HEK293 (cell line): ENCODE results near the gene TMEM270.

ENCODE experiments used
- CTCF ChIA-PET: fragments of 350-600 bp; formaldehyde crosslinking; extraction: SDS; loops from one replicate; lab custom pipeline; 2021; ENCODE audit warnings: antibody characterized with exemption; lab: Yijun Ruan, JAX
- POLR2A ChIA-PET: fragments of 300-600 bp; formaldehyde crosslinking; extraction: SDS; loops from one replicate; lab custom pipeline; 2020; ENCODE audit warnings: antibody characterized with exemption, inconsistent platforms; lab: Yijun Ruan, JAX
- H3K27ac ChIP-seq: fragments of 200-500 bp; sonication (Bioruptor generic); 2 replicates; pipeline ENCODE4 v1.5.1; 2014; ENCODE audit warnings: low read depth, low read length, control low read depth, inconsistent platforms; ENCODE audit errors: extremely low read depth
- H3K36me3 ChIP-seq, 2 experiments: fragments of 200-500 bp in 1 of 2; sonication (Bioruptor generic) in 1 of 2; 1 replicate in 1 of 2; 2 replicates in 1 of 2; pipeline ENCODE4 v1.5.1; 2014 to 2017; ENCODE audit warnings: inconsistent platforms in 2 of 2, low read length in 2 of 2; ENCODE audit not compliant: control insufficient read depth in 2 of 2, insufficient read depth in 1 of 2
- H3K4me1 ChIP-seq: fragments of 200-500 bp; sonication (Bioruptor generic); 2 replicates; pipeline ENCODE4 v1.5.1; 2014; ENCODE audit warnings: mild to moderate bottlenecking, low read length, inconsistent platforms; ENCODE audit not compliant: control insufficient read depth, insufficient read depth
- H3K4me3 ChIP-seq: 2 replicates; pipeline ENCODE4 v1.5.1; 2011; ENCODE audit warnings: low read depth, mild to moderate bottlenecking, control low read depth, low read length, moderate library complexity
- H3K9me3 ChIP-seq: fragments of 200-500 bp; sonication (Bioruptor generic); 2 replicates; pipeline ENCODE4 v1.5.1; 2014; ENCODE audit warnings: low read depth, low read length, inconsistent platforms; ENCODE audit not compliant: control insufficient read depth, insufficient read depth
- ELK4 ChIP-seq: IDR thresholded peaks from 2 replicates; pipeline ENCODE4 v1.6.1; 2011; ENCODE audit warnings: mild to moderate bottlenecking, low read depth, low read length, borderline replicate concordance
- HOXD13 ChIP-seq: sonication (generic); formaldehyde crosslinking; IDR thresholded peaks from 2 replicates; pipeline ENCODE4 v1.8.0; 2022; ENCODE audit warnings: missing genetic modification reagents, borderline replicate concordance
- SCRT1 ChIP-seq: fragments of 450-650 bp; formaldehyde crosslinking; IDR thresholded peaks from 2 replicates; pipeline ENCODE4 v1.5.1; 2016; ENCODE audit warnings: missing biosample characterization, missing genetic modification characterization, borderline replicate concordance
- SP2 ChIP-seq: fragments of 450-650 bp; formaldehyde crosslinking; IDR thresholded peaks from 2 replicates; pipeline ENCODE4 v1.5.1; 2016; ENCODE audit warnings: missing biosample characterization, missing genetic modification characterization
- YY2 ChIP-seq: fragments of 450-650 bp; formaldehyde crosslinking; IDR thresholded peaks from 2 replicates; pipeline ENCODE4 v1.5.1; 2016; ENCODE audit warnings: missing biosample characterization, missing genetic modification characterization
- ZBTB17 ChIP-seq: fragments of 450-650 bp; formaldehyde crosslinking; IDR thresholded peaks from 2 replicates; pipeline ENCODE4 v1.5.1; 2016; ENCODE audit warnings: missing biosample characterization, missing genetic modification characterization
- ZBTB6 ChIP-seq: fragments of 450-650 bp; formaldehyde crosslinking; IDR thresholded peaks from 2 replicates; pipeline ENCODE4 v1.5.1; 2017; ENCODE audit warnings: missing biosample characterization, missing genetic modification characterization
- ZFP37 ChIP-seq: fragments of 450-650 bp; formaldehyde crosslinking; IDR thresholded peaks from 2 replicates; pipeline ENCODE4 v1.5.1; 2016; ENCODE audit warnings: missing biosample characterization, missing genetic modification characterization
- ZFP69B ChIP-seq: fragments of 450-650 bp; formaldehyde crosslinking; IDR thresholded peaks from 2 replicates; pipeline ENCODE4 v1.5.1; 2016; ENCODE audit warnings: missing biosample characterization, missing genetic modification characterization
- ZNF148 ChIP-seq: fragments of 450-650 bp; formaldehyde crosslinking; IDR thresholded peaks from 2 replicates; pipeline ENCODE4 v1.5.0; 2017; ENCODE audit warnings: missing biosample characterization, missing genetic modification characterization, borderline replicate concordance
- ZNF214 ChIP-seq: fragments of 450-650 bp; formaldehyde crosslinking; IDR thresholded peaks from 2 replicates; pipeline ENCODE4 v1.5.1; 2017; ENCODE audit warnings: missing biosample characterization, mild to moderate bottlenecking, missing genetic modification characterization, borderline replicate concordance
- ZNF23 ChIP-seq: fragments of 450-650 bp; formaldehyde crosslinking; IDR thresholded peaks from 2 replicates; pipeline ENCODE4 v1.5.1; 2016; ENCODE audit warnings: missing biosample characterization, missing genetic modification characterization, borderline replicate concordance
- ZNF280C ChIP-seq: fragments of 450-650 bp; formaldehyde crosslinking; IDR thresholded peaks from 2 replicates; pipeline ENCODE4 v1.5.1; 2016; ENCODE audit warnings: missing biosample characterization, missing genetic modification characterization
- ZNF423 ChIP-seq: fragments of 450-650 bp; formaldehyde crosslinking; IDR thresholded peaks from 2 replicates; pipeline ENCODE4 v1.5.1; 2016; ENCODE audit warnings: missing biosample characterization, missing genetic modification characterization
- ZNF555 ChIP-seq: fragments of 450-650 bp; formaldehyde crosslinking; conservative IDR thresholded peaks from 2 replicates; pipeline ENCODE4 v1.5.1; 2017; ENCODE audit warnings: missing biosample characterization, mild to moderate bottlenecking, missing genetic modification characterization, inconsistent platforms
- ZNF664 ChIP-seq: fragments of 450-650 bp; formaldehyde crosslinking; IDR thresholded peaks from 2 replicates; pipeline ENCODE4 v1.5.1; 2016; ENCODE audit warnings: missing biosample characterization, missing genetic modification characterization
- ZNF768 ChIP-seq: fragments of 450-650 bp; formaldehyde crosslinking; IDR thresholded peaks from 2 replicates; pipeline ENCODE4 v1.5.1; 2018; ENCODE audit warnings: missing biosample characterization, mild to moderate bottlenecking, missing genetic modification characterization
- ZNF791 ChIP-seq: fragments of 450-650 bp; formaldehyde crosslinking; IDR thresholded peaks from 2 replicates; pipeline ENCODE4 v1.5.1; 2016; ENCODE audit warnings: missing biosample characterization, missing genetic modification characterization

The TMEM270 gene

GRCh38 chr7:73901823-73902597, 41.1 kb downstream of the TMEM270 start:
- Histone ChIP-seq H3K4me1 (no peaks in the 10 kb centered on the region), H3K27ac (no peak overlapping the region)
- CTCF ChIA-PET, result interaction anchor here (0.5 to 0.9 kb wide), 2 partner anchors 10 to 518 kb away, joined by 4 read pairs; no protein-coding TSS in a partner anchor
- POLR2A ChIA-PET, result no interaction called here
- TF ChIP-seq ZNF664 (tag by site-specific recombination) (no peak), YY2 (tag by site-specific recombination) (no peak), ZNF768 (tag by site-specific recombination) (no peak), SP2 (tag by site-specific recombination) (no peak), ZFP37 (tag by site-specific recombination) (no peak), ZNF791 (tag by site-specific recombination) (no peak), ZBTB17 (tag by site-specific recombination) (no peak)
- TF ChIP-seq, all 188 proteins: peak for 0
- Histone ChIP-seq H3K4me3 (no peak overlapping the region), H3K9me3 (no peaks in the 10 kb centered on the region), H3K36me3 (no peaks in the 10 kb centered on the region)

- TF ChIP-seq ZFP69B (no peak), ZNF23 (no peak), ZNF555 (no peak)
- no peaks in the 10 kb centered on the region for H3K36me3 ChIP-seq
- H3K27ac ChIP-seq, result no peak overlapping the region
- H3K4me1 ChIP-seq, result no peaks in the 10 kb centered on the region
- no peaks in the 10 kb centered on the region for H3K9me3 ChIP-seq
- ChIA-PET POLR2A (no interaction called here), CTCF (interaction anchor here (0.6 to 0.9 kb wide), 2 partner anchors 12 to 25 kb away, joined by 4 read pairs; no protein-coding TSS in a partner anchor)
- H3K4me3 ChIP-seq, result no peak overlapping the region
Measured at GRCh38 chr7:73903321-73904218, 42.6 kb downstream of the TMEM270 start.

- no peak overlapping the region for H3K4me3 ChIP-seq
- H3K4me1 ChIP-seq, result no peaks in the 10 kb centered on the region
- CTCF ChIA-PET, result no interaction called here
- POLR2A ChIA-PET, result no interaction called here
- no peak overlapping the region for H3K27ac ChIP-seq
- no peaks in the 10 kb centered on the region for H3K36me3 ChIP-seq
- no peaks in the 10 kb centered on the region for H3K9me3 ChIP-seq
- no peak for TF ChIP-seq ZBTB6 (tag by site-specific recombination)
- TF ChIP-seq ELK4, result no peak
- TF ChIP-seq ZNF214 (tag by site-specific recombination), result no peak
- TF ChIP-seq ZNF423 (tag by site-specific recombination), result no peak
- TF ChIP-seq SCRT1 (tag by site-specific recombination), result no peak
- TF ChIP-seq ZNF280C (tag by site-specific recombination), result no peak
- no peak for TF ChIP-seq ZNF148 (tag by site-specific recombination)
- TF ChIP-seq HOXD13 (CRISPR knock-in tag), result no peak
Measured at GRCh38 chr7:73904219-73905137, 43.5 kb downstream of the TMEM270 start.
